Measurements from ENCODE around the gene PRAMEF15.
"Not testable (repeated sequence)": the region's sequence is repeated elsewhere in the genome, so short reads cannot be mapped to it uniquely, and the experiment has no call there.

- TF ChIP-seq POLR2AphosphoS5 (IDR thresholded peaks at IDR 0.05; ENCODE audit: low read depth, low read length); POLR2A (IDR thresholded peaks at IDR 0.05; ENCODE audit: low read depth, low read length); TAF1 (IDR thresholded peaks at IDR 0.05; ENCODE audit: borderline replicate concordance, low read depth, low read length): not testable (repeated sequence)
Measured at GRCh38 chr1:13366536-13366935, 51.2 kb downstream of the PRAMEF15 start.

Data from GM12892 (cell line).